Ovary (tissue), 9 donors: ENCODE measurements around the gene KIRREL1. TPM values are rescaled to one million over a fixed set of nuclear protein-coding genes. Genes with fewer than 3 reads are reported as not detected.

Source experiments
- DNase-seq, 5 donors: peaks; one replicate each; pipeline ENCODE4 v3.0.0-alpha.2; 2019 to 2020
- H3K27ac ChIP-seq, 2 donors: fragments of 200-600 bp; one replicate each; pipeline versions ENCODE4 v1.5.1 to v1.8.0; 2019 to 2022
- H3K27me3 ChIP-seq: fragments of 200-600 bp; one replicate; pipeline ENCODE4 v1.8.0; 2022
- H3K36me3 ChIP-seq: fragments of 200-600 bp; sonication (generic); one replicate; pipeline ENCODE4 v1.5.1; 2019
- H3K4me1 ChIP-seq: one replicate; pipeline ENCODE4 v1.8.1; 2013; ENCODE audit warnings: mild to moderate bottlenecking, moderate library complexity; ENCODE audit not compliant: insufficient read depth
- H3K4me3 ChIP-seq: fragments of 200-600 bp; sonication (generic); one replicate; pipeline ENCODE4 v1.5.1; 2017
- H3K9me3 ChIP-seq, 2 donors: fragments of 200-600 bp in 1 of 2; sonication (generic) in 1 of 2; one replicate each; pipeline versions ENCODE4 v1.5.1 to v1.8.1; 2013 to 2019; ENCODE audit warnings: mild to moderate bottlenecking in 1 of 2, moderate library complexity in 1 of 2
- CTCF ChIP-seq, 3 donors: fragments of 450-650 bp in 2 of 3; fragments of 200-600 bp in 1 of 3; IDR thresholded peaks; one replicate each; pipeline versions ENCODE4 v1.5.1 to v1.8.0; 2016 to 2022; ENCODE audit warnings: antibody characterized with exemption in 3 of 3, mild to moderate bottlenecking in 1 of 3
- EP300 ChIP-seq: sonication (generic); formaldehyde crosslinking; IDR thresholded peaks from one replicate; pipeline ENCODE4 v1.6.1; 2017; ENCODE audit warnings: antibody characterized with exemption
- POLR2A ChIP-seq: fragments of 450-650 bp; IDR thresholded peaks from one replicate; pipeline ENCODE4 v1.6.1; 2017; ENCODE audit warnings: antibody characterized with exemption, mild to moderate bottlenecking, moderate library complexity
- WGBS, 3 donors: extraction: QIAGEN DNeasy Blood & Tissue Kit in 1 of 3; methylation state at CpG; one replicate each; pipeline versions ENCODE4 v1.1.5 to v1.1.7; 2013 to 2017; 5-methylcytosine and 5-hydroxymethylcytosine counted together
- intact Hi-C, 4 donors: fragments of 100-400 bp; cut with DNase I; formaldehyde crosslinking; loops; one replicate each; pipeline versions ENCODE4 v1.11.0 to v1.15.1; 2022 to 2023
- polyA plus RNA-seq, 2 donors: library from polyadenylated mRNA; stranded (reverse); fragments of 200-250 nt in 1 of 2; fragments of 350-450 nt in 1 of 2; fragmentation: Illumina TruSeq in 1 of 2; extraction: RNeasy Lipid Tissue Mini Kit (QIAGEN cat#74804) in 1 of 2; gene quantifications; one replicate each; pipeline ENCODE4 v1.2.3, GENCODE V29; 2013 to 2014
- total RNA-seq, 7 donors: library from RNA; depleted of rRNA in 2 of 7; stranded (reverse); fragments of >200 nt in 2 of 7; fragmentation: NEBNext Ultra II Directional in 3 of 7; extraction: Animal tissue kit (Norgen Biotek cat#: 25700) in 3 of 7; gene quantifications; one replicate each; pipeline versions ENCODE4 v1.1.0 to v1.2.4, GENCODE V29; 2016 to 2023
- donor health status: DM: no; HTN: no; CAD: no; lungs with moderate emphysema.
- donor health status: DM: no; HTN: no; CAD: no.
- donor health status: Bipolar disorder and iron deficiency.
- donor health status: DM: yes; HTN: yes; CAD: no.
- donor health status: DM: no; HTN: no; CAD: no.
- donor health status: DM: yes; HTN: yes; CAD: no.

The KIRREL1 gene
- total and polyA plus RNA-seq, 9 donors, result 29.9 to 90.0 (median 65.8) TPM

GRCh38 chr1:157949074-157949354 is 44.4 kb upstream of the KIRREL1 start:
- H3K4me3 ChIP-seq, result no peak overlapping the region
- intact Hi-C loops, result no loop called here
- no peaks in the 10 kb centered on the region for H3K36me3 ChIP-seq
- H3K9me3 ChIP-seq, result no peaks in the 10 kb centered on the region
- no peak overlapping the region for H3K27ac ChIP-seq
- no peaks in the 10 kb centered on the region for H3K4me1 ChIP-seq
- DNase-seq, result no peak
- no peaks in the 10 kb centered on the region for H3K27me3 ChIP-seq
- TF ChIP-seq CTCF (IDR thresholded peaks at IDR 0.05) (no peak), EP300 (no peak), POLR2A (no peak)

GRCh38 chr1:157951230-157951629 is 42.2 kb upstream of the KIRREL1 start:
- Histone ChIP-seq H3K4me1 (no peaks in the 10 kb centered on the region), H3K27me3 (no peaks in the 10 kb centered on the region), H3K4me3 (no peak overlapping the region), H3K27ac (no peak overlapping the region), H3K36me3 (no peaks in the 10 kb centered on the region), H3K9me3 (no peaks in the 10 kb centered on the region)
- intact Hi-C loops, result no loop called here
- DNase-seq, result no peak
- no peak for TF ChIP-seq POLR2A
- no peak for TF ChIP-seq EP300
- TF ChIP-seq CTCF (IDR thresholded peaks at IDR 0.05), result no peak
- WGBS, 3 donors, result 80 to 88% (median 85%) methylated on average over 5 of the region's 5 CpGs

GRCh38 chr1:157952601-157953000 is 40.8 kb upstream of the KIRREL1 start:
- no peaks in the 10 kb centered on the region for H3K9me3 ChIP-seq
- 38 to 52% (median 45%) methylated on average over 3 of the region's 3 CpGs for WGBS, 3 donors
- no peaks in the 10 kb centered on the region for H3K36me3 ChIP-seq
- H3K27me3 ChIP-seq, result no peaks in the 10 kb centered on the region
- intact Hi-C loops, result no loop called here
- TF ChIP-seq CTCF (IDR thresholded peaks at IDR 0.05) (no peak), POLR2A (no peak), EP300 (no peak)
- H3K4me1 ChIP-seq, result no peaks in the 10 kb centered on the region
- H3K27ac ChIP-seq, result no peak overlapping the region
- no peak for DNase-seq
- no peak overlapping the region for H3K4me3 ChIP-seq

GRCh38 chr1:157955221-157955620 is 38.2 kb upstream of the KIRREL1 start:
- Histone ChIP-seq H3K4me1 (no peaks in the 10 kb centered on the region), H3K36me3 (no peaks in the 10 kb centered on the region), H3K27me3 (no peaks in the 10 kb centered on the region), H3K4me3 (no peak overlapping the region), H3K27ac (no peak overlapping the region), H3K9me3 (no peaks in the 10 kb centered on the region)
- no peak for DNase-seq
- no peak for TF ChIP-seq CTCF (IDR thresholded peaks at IDR 0.05)
- no peak for TF ChIP-seq EP300
- TF ChIP-seq POLR2A, result no peak
- intact Hi-C loops, result no loop called here

GRCh38 chr1:157955857-157956256 is 37.6 kb upstream of the KIRREL1 start:
- DNase-seq, result no peak
- Histone ChIP-seq H3K4me3 (no peak overlapping the region), H3K9me3 (no peaks in the 10 kb centered on the region), H3K27me3 (no peaks in the 10 kb centered on the region), H3K36me3 (no peaks in the 10 kb centered on the region), H3K4me1 (no peaks in the 10 kb centered on the region), H3K27ac (no peak overlapping the region)
- no peak for TF ChIP-seq POLR2A
- intact Hi-C loops, result no loop called here
- 90 to 94% (median 94%) methylated on average over 6 of the region's 6 CpGs for WGBS, 3 donors
